Measurements from ENCODE around the gene FERD3L. TPM values are rescaled to one million over a fixed set of nuclear protein-coding genes. Genes with fewer than 3 reads are reported as not detected.

FERD3L gene, protein sequence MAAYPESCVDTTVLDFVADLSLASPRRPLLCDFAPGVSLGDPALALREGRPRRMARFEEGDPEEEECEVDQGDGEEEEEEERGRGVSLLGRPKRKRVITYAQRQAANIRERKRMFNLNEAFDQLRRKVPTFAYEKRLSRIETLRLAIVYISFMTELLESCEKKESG
- total RNA-seq (2022; extraction: Qiagen RNA extraction; ENCODE audit: low read depth), result not detected in 5 replicates

DNA sequence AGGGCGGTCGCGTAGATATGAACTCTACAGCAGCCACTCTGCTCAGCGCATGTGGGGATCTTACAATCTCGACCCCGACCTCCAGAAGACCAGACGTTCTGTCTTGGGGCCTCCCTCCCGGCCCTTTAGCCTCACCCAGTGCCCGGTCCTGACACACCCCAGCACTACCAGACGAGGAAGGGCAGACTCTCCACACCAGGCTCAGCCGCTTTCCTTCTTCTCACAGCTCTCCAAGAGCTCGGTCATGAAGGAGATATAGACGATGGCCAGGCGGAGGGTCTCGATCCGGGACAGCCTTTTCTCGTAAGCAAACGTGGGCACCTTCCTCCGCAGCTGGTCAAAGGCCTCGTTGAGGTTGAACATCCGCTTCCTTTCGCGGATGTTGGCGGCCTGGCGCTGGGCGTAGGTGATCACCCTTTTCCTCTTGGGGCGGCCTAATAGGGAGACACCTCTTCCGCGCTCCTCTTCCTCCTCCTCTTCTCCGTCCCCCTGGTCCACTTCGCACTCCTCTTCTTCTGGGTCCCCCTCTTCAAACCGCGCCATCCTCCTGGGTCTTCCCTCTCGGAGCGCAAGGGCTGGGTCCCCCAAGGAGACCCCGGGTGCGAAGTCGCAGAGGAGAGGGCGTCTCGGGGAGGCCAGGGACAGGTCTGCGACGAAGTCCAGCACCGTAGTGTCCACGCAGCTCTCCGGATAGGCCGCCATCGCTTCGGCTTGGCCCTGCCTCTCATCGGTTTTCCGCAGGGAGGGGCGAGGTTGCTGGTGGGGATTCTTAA is at the start of gene FERD3L:
Gene FERD3L, minus strand, starts transcription at position 761 of the 773 bp plus-strand sequence. Its CDS starts 59 bp downstream, at position 702.

DNA sequence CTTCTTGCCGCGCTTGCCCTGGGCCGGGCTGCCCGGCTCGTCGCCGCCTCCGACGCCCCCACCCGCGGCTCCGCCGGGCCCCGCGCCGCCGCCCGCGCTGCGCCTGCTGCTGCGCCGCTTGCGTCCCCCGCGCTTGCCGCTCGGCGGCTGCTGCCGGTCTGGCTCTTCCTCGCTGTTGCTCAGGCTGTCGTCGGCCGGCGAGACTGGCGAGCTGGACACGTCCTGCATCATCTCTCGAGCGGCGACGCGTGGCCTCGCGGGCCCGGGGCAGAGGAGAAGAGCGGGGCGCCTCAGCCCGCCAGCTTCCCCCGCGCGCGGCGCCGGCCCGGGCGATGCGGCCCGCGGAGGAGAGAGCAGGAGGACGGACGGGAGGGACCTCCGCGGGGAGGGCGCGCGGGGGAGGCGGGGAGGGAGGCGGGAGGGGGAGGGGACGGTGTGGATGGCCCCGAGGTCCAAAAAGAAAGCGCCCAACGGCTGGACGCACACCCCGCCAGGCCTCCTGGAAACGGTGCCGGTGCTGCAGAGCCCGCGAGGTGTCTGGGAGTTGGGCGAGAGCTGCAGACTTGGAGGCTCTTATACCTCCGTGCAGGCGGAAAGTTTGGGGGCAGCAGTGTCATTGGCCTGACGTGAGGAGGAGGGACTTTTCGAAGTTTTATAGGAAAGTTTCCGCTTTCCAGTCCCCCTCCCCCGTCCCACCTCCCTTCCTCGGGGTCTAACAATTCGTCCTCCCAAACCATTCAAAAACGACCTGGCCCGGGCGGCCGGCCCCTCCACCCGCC is 27.9 kb downstream of the FERD3L start, which contains the start of gene TWIST1:
Gene TWIST1, minus strand, starts transcription at position 546 of the 779 bp plus-strand sequence. Its CDS starts 315 bp downstream, at position 231.

Other genes starting within 250 kb of the FERD3L start
- gene TWIST1, start 27.8 kb downstream of the FERD3L start, total RNA-seq (2022; extraction: Qiagen RNA extraction; ENCODE audit: low read depth), result 1.6 to 3.9 TPM (median 3.0 TPM) in 5 replicates